Spleen (tissue), 11 donors: ENCODE results near the gene PDE4D. TPM values are rescaled to one million over a fixed set of nuclear protein-coding genes. Genes with fewer than 3 reads are reported as not detected.

Source experiments
- DNase-seq: peaks from one replicate; pipeline ENCODE4 v3.0.0-alpha.2; 2020
- H3K27ac ChIP-seq, 8 donors: fragments of 200-600 bp; sonication (generic) in 7 of 8; 1 replicate in 4 of 8; 2 replicates in 4 of 8; pipeline versions ENCODE4 v1.5.0 to v1.8.0; 2016 to 2021; ENCODE audit warnings: inconsistent platforms in 4 of 8, mild to moderate bottlenecking in 4 of 8, moderate library complexity in 1 of 8
- H3K27me3 ChIP-seq, 7 donors: fragments of 200-600 bp; sonication (generic) in 6 of 7; replicated peaks in 1 of 7; 1 replicate in 4 of 7; 2 replicates in 3 of 7; pipeline versions ENCODE4 v1.5.0 to v1.8.0; 2016 to 2021; ENCODE audit warnings: inconsistent platforms in 3 of 7, mild to moderate bottlenecking in 1 of 7
- H3K36me3 ChIP-seq, 6 donors: fragments of 200-600 bp; sonication (generic) in 5 of 6; 1 replicate in 4 of 6; 2 replicates in 2 of 6; pipeline versions ENCODE4 v1.5.0 to v1.8.0; 2016 to 2021; ENCODE audit warnings: inconsistent platforms in 2 of 6
- H3K4me1 ChIP-seq, 6 donors: fragments of 200-600 bp; sonication (generic) in 5 of 6; 1 replicate in 3 of 6; 2 replicates in 3 of 6; pipeline versions ENCODE4 v1.5.0 to v1.8.0; 2016 to 2021; ENCODE audit warnings: inconsistent platforms in 3 of 6
- H3K4me3 ChIP-seq, 8 donors: fragments of 200-600 bp; sonication (generic) in 7 of 8; 1 replicate in 4 of 8; 2 replicates in 4 of 8; pipeline versions ENCODE4 v1.5.0 to v1.8.0; 2016 to 2021; ENCODE audit warnings: inconsistent platforms in 4 of 8, mild to moderate bottlenecking in 4 of 8, moderate library complexity in 2 of 8
- H3K9me3 ChIP-seq, 8 donors: fragments of 200-600 bp; sonication (generic) in 7 of 8; 1 replicate in 4 of 8; 2 replicates in 4 of 8; pipeline versions ENCODE4 v1.5.0 to v1.8.0; 2016 to 2021; ENCODE audit warnings: inconsistent platforms in 4 of 8
- CTCF ChIP-seq, 11 experiments: fragments of 200-600 bp in 7 of 11; fragments of 450-650 bp in 4 of 11; sonication (generic) in 4 of 11; IDR thresholded peaks in 8 of 11; conservative IDR thresholded peaks in 3 of 11; 1 replicate in 7 of 11; 2 replicates in 4 of 11; pipeline versions ENCODE4 v1.4.0 to v1.8.0; 2016 to 2021; ENCODE audit warnings: antibody characterized with exemption in 11 of 11, inconsistent platforms in 4 of 11, mild to moderate bottlenecking in 1 of 11
- POLR2A ChIP-seq, 3 donors: fragments of 450-650 bp; IDR thresholded peaks; one replicate each; pipeline ENCODE4 v1.5.1; 2017; ENCODE audit warnings: antibody characterized with exemption in 3 of 3, mild to moderate bottlenecking in 1 of 3
- POLR2AphosphoS5 ChIP-seq, 3 donors: sonication (generic); formaldehyde crosslinking; IDR thresholded peaks; one replicate each; pipeline ENCODE4 v1.5.1; 2017; ENCODE audit warnings: antibody characterized with exemption in 3 of 3
- WGBS, 5 donors: extraction: QIAGEN DNeasy Blood & Tissue Kit in 3 of 5; methylation state at CpG; one replicate each; pipeline versions ENCODE4 v1.1.5 to v1.1.7; 2013 to 2018; 5-methylcytosine and 5-hydroxymethylcytosine counted together
- intact Hi-C: fragments of 100-400 bp; cut with DNase I; formaldehyde crosslinking; loops from one replicate; pipeline ENCODE4 v1.15.0; 2023; ENCODE audit warnings: low total_unique reads
- polyA plus RNA-seq, 3 donors: library from polyadenylated mRNA; stranded (reverse); fragments of 200-250 nt; gene quantifications; one replicate each; pipeline ENCODE4 v1.2.1, GENCODE V29; 2013
- total RNA-seq, 7 donors: library from RNA; depleted of rRNA in 3 of 7; stranded (reverse); fragments of >200 nt in 3 of 7; fragmentation: NEBNext Ultra II Directional in 4 of 7; extraction: Animal tissue kit (Norgen Biotek cat#: 25700) in 4 of 7; gene quantifications; one replicate each; pipeline versions ENCODE4 v1.1.0 to v1.2.1, GENCODE V29; 2016 to 2021
- donor health status: healthy with polysubstance abuse.
- donor health status: DM: no; HTN: no; CAD: no; lungs with moderate emphysema.
- donor health status: DM: no; HTN: no; CAD: no.
- donor health status: Bipolar disorder and iron deficiency.
- donor health status: healthy.
- donor health status: DM: no; HTN: no; CAD: no.
- donor health status: DM: yes; HTN: yes; CAD: no.

The PDE4D gene
- total and polyA plus RNA-seq, 10 donors = 0.88 to 51.8 (median 18.2) TPM

- no peak for DNase-seq
- intact Hi-C loops = no loop called here
- TF ChIP-seq POLR2AphosphoS5 (IDR thresholded peaks at IDR 0.05) (no peak), POLR2A (IDR thresholded peaks at IDR 0.05) (no peak), CTCF (IDR thresholded peaks at IDR 0.05 in 8 of 11, conservative IDR thresholded peaks at IDR 0.05 in 3 of 11) (no peak)
- Histone ChIP-seq H3K9me3 (no peaks in the 10 kb centered on the region), H3K27ac (no peak overlapping the region), H3K4me1 (no peaks in the 10 kb centered on the region), H3K4me3 (no peak overlapping the region), H3K27me3 (no peaks in the 10 kb centered on the region), H3K36me3 (no peaks in the 10 kb centered on the region)
- WGBS, 5 donors = 21 to 61% (median 37%) methylated on average over 1 of the region's 1 CpG
These were observed 56.5 kb downstream of the PDE4D start for GRCh38 chr5:59837071-59837470.

GRCh38 chr5:59835800-59836199, 57.7 kb downstream of the PDE4D start:
- Histone ChIP-seq H3K4me3 (no peak overlapping the region), H3K4me1 (no peaks in the 10 kb centered on the region), H3K9me3 (no peaks in the 10 kb centered on the region), H3K36me3 (no peaks in the 10 kb centered on the region), H3K27ac (no peak overlapping the region), H3K27me3 (no peaks in the 10 kb centered on the region)
- TF ChIP-seq POLR2A (IDR thresholded peaks at IDR 0.05) = no peak
- TF ChIP-seq POLR2AphosphoS5 (IDR thresholded peaks at IDR 0.05) = no peak
- WGBS, 5 donors = 75 to 89% (median 83%) methylated on average over 3 of the region's 3 CpGs
- intact Hi-C loops = no loop called here
- no peak for DNase-seq

- no peak overlapping the region for H3K4me3 ChIP-seq
- intact Hi-C loops = no loop called here
- WGBS, 5 donors = 86 to 95% (median 93%) methylated on average over 4 of the region's 4 CpGs
- H3K27me3 ChIP-seq = no peaks in the 10 kb centered on the region
- no peak for TF ChIP-seq POLR2AphosphoS5 (IDR thresholded peaks at IDR 0.05)
- no peak for TF ChIP-seq POLR2A (IDR thresholded peaks at IDR 0.05)
- TF ChIP-seq CTCF (IDR thresholded peaks at IDR 0.05 in 8 of 11, conservative IDR thresholded peaks at IDR 0.05 in 3 of 11) = no peak
- no peaks in the 10 kb centered on the region for H3K9me3 ChIP-seq
- DNase-seq = no peak
- H3K27ac ChIP-seq = no peak overlapping the region
- H3K36me3 ChIP-seq = no peaks in the 10 kb centered on the region
- H3K4me1 ChIP-seq = no peaks in the 10 kb centered on the region
These were observed 60.1 kb downstream of the PDE4D start for GRCh38 chr5:59833448-59833847.

GRCh38 chr5:59832577-59833301, 60.8 kb downstream of the PDE4D start:
- Histone ChIP-seq H3K4me3 (no peak overlapping the region), H3K27me3 (no peaks in the 10 kb centered on the region), H3K36me3 (no peaks in the 10 kb centered on the region), H3K27ac (no peak overlapping the region), H3K9me3 (no peaks in the 10 kb centered on the region), H3K4me1 (no peaks in the 10 kb centered on the region)
- DNase-seq = no peak
- intact Hi-C loops = no loop called here
- TF ChIP-seq POLR2A (IDR thresholded peaks at IDR 0.05) (no peak), CTCF (IDR thresholded peaks at IDR 0.05 in 8 of 11, conservative IDR thresholded peaks at IDR 0.05 in 3 of 11) (no peak), POLR2AphosphoS5 (IDR thresholded peaks at IDR 0.05) (no peak)
- WGBS, 5 donors = 69 to 81% (median 71%) methylated on average over 7 of the region's 7 CpGs
